ENCODE results near the gene ADH4. TPM values are rescaled to one million over a fixed set of nuclear protein-coding genes. Genes with fewer than 3 reads are reported as not detected.

The ADH4 gene
- total and polyA plus RNA-seq, 9 of the 15 experiments (the other 6 are each of a cell fraction or from before 2014, with no cell fraction given), result not detected

- Histone ChIP-seq H3K27me3 (ENCODE audit: control insufficient read depth in 2 of 2, insufficient read depth in 2 of 2, low read length in 2 of 2) (no peaks in the 10 kb centered on the region; a peak in 1 of 5 replicates), H4K20me1 (replicated peaks; ENCODE audit: control insufficient read depth, insufficient read depth, low read length) (no peaks in the 10 kb centered on the region), H3K9ac (ENCODE audit: insufficient read depth in 1 of 2, low read depth in 2 of 2, low read length in 2 of 2) (no peak overlapping the region), H3K9me3 (replicated peaks; ENCODE audit: control insufficient read depth, insufficient read depth, low read depth, low read length) (no peaks in the 10 kb centered on the region), H3K9me1 (ENCODE audit: control insufficient read depth, insufficient read depth, low read length) (no peaks in the 10 kb centered on the region), H3K79me2 (ENCODE audit: control insufficient read depth, insufficient read depth, low read length) (no peaks in the 10 kb centered on the region), H2AFZ (ENCODE audit: low read depth, low read length) (no peak overlapping the region), H3K27ac (ENCODE audit: extremely low read depth, low read depth, low read length) (no peak overlapping the region), H3K4me3 (no peak overlapping the region), H3K36me3 (ENCODE audit: control insufficient read depth, insufficient read depth, low read length) (no peaks in the 10 kb centered on the region), H3K4me1 (replicated peaks in 1 of 2; ENCODE audit: control insufficient read depth in 2 of 2, insufficient read depth in 2 of 2, low read length in 2 of 2) (no peaks in the 10 kb centered on the region), H3K4me2 (ENCODE audit: insufficient read depth, low read length) (no peak overlapping the region)
- ChIA-PET POLR2A (no interaction called here), CTCF (ENCODE audit: low intra/inter-chr PET ratio) (no interaction called here)
- DNase-seq (ENCODE audit: extremely low read depth in 1 of 4, low spot score in 3 of 4) (no peak), ATAC-seq (no peak), FAIRE-seq (no peak)
- in situ Hi-C loops (cut with MboI) (no loop called here), intact Hi-C loops (cut with micrococcal nuclease) (no loop called here)
- WGBS (ENCODE audit: insufficient coverage, low coverage, missing lambda C conversion rate), result 0% methylated on average over 1 of the region's 2 CpGs
- no peak for TF ChIP-seq HMGN3 (IDR thresholded peaks at IDR 0.05; ENCODE audit: borderline replicate concordance, extremely low read depth, insufficient read length, low read depth, low read length)
- no TSS peak for BruUV-seq (replicated peaks)
These were observed 12.7 kb downstream of the ADH4 start for GRCh38 chr4:99131378-99131777.

- intact Hi-C loops (cut with micrococcal nuclease), result no loop called here
- H3K36me3 ChIP-seq (ENCODE audit: control insufficient read depth, insufficient read depth, low read length), result no peaks in the 10 kb centered on the region
- POLR2A ChIA-PET, result no interaction called here
These were observed 17.7 kb downstream of the ADH4 start for GRCh38 chr4:99126376-99126775.

More at GRCh38 chr4:99126376-99126775, 17.7 kb downstream of the ADH4 start:
- BruUV-seq (replicated peaks), result no TSS peak
- peaks cover 2% of the 10 kb centered on the region for H3K9me1 ChIP-seq (ENCODE audit: control insufficient read depth, insufficient read depth, low read length)
- no peak overlapping the region for H3K4me2 ChIP-seq (ENCODE audit: insufficient read depth, low read length)
- 0% methylated on average over 1 of the region's 1 CpG for WGBS (ENCODE audit: insufficient coverage, low coverage, missing lambda C conversion rate)
- no peak overlapping the region for H3K9ac ChIP-seq (ENCODE audit: insufficient read depth in 1 of 2, low read depth in 2 of 2, low read length in 2 of 2)
- H3K4me1 ChIP-seq (replicated peaks in 1 of 2; ENCODE audit: control insufficient read depth in 2 of 2, insufficient read depth in 2 of 2, low read length in 2 of 2), result no peaks in the 10 kb centered on the region
- H3K4me3 ChIP-seq, result no peak overlapping the region
- DNase-seq (ENCODE audit: extremely low read depth in 1 of 4, low spot score in 3 of 4) (no peak), FAIRE-seq (no peak), ATAC-seq (no peak)
- H3K9me3 ChIP-seq (replicated peaks; ENCODE audit: control insufficient read depth, insufficient read depth, low read depth, low read length), result no peaks in the 10 kb centered on the region
- H3K79me2 ChIP-seq (ENCODE audit: control insufficient read depth, insufficient read depth, low read length), result no peaks in the 10 kb centered on the region
- no peaks in the 10 kb centered on the region; a peak in 1 of 5 replicates for H3K27me3 ChIP-seq (ENCODE audit: control insufficient read depth in 2 of 2, insufficient read depth in 2 of 2, low read length in 2 of 2)
- H4K20me1 ChIP-seq (replicated peaks; ENCODE audit: control insufficient read depth, insufficient read depth, low read length), result no peaks in the 10 kb centered on the region
- H2AFZ ChIP-seq (ENCODE audit: low read depth, low read length), result no peak overlapping the region
- no peak for TF ChIP-seq THAP12 (CRISPR knock-in tag; IDR thresholded peaks at IDR 0.05)
- TF ChIP-seq ARID3B (CRISPR knock-in tag; IDR thresholded peaks at IDR 0.05; ENCODE audit: borderline replicate concordance), result no peak
- no peak for TF ChIP-seq SMARCC2 (IDR thresholded peaks at IDR 0.05; ENCODE audit: low read depth)
- TF ChIP-seq ZNF316 (IDR thresholded peaks at IDR 0.05), result no peak
- no peak for TF ChIP-seq DPF2 (IDR thresholded peaks at IDR 0.05)
- no peak for TF ChIP-seq CLOCK (CRISPR knock-in tag; IDR thresholded peaks at IDR 0.05; ENCODE audit: borderline replicate concordance)
- CTCF ChIA-PET (ENCODE audit: low intra/inter-chr PET ratio), result no interaction called here
- H3K27ac ChIP-seq (ENCODE audit: extremely low read depth, low read depth, low read length), result no peak overlapping the region
- in situ Hi-C loops (cut with MboI), result no loop called here

Data from K562 (cell line).